ENCODE measurements around the gene SPATA21. TPM values are rescaled to one million over a fixed set of nuclear protein-coding genes. Genes with fewer than 3 reads are reported as not detected.
A peak's percentile ranks its signal among the peaks of the same experiment; 100 is the strongest.
"Not testable (repeated sequence)": the region's sequence is repeated elsewhere in the genome, so short reads cannot be mapped to it uniquely, and the experiment has no call there.

The SPATA21 gene, protein sequence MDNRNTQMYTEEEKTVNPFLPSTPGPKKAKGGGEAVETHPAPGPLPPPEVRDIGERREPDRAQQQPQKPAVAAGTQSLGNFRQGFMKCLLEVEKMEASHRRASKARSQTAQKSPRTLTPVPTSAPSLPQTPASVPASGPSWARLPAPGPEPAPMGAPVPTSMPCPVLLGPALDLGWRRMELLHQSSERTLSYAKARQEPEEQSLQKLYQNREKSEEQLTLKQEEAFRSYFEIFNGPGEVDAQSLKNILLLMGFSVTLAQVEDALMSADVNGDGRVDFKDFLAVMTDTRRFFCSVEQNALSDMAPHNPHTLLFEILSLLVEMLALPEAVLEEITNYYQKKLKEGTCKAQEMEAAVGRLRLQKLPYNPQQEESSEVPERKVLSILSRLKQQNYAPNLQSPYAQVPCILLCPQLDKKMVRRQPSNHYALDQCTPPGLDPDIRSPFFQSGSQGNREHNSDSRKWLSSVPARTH
- polyA plus RNA-seq (2013, experiment 1 of 2; ENCODE audit: insufficient read length) = not detected
- polyA plus RNA-seq (2013, experiment 2 of 2; ENCODE audit: insufficient read length) = not detected

DNA sequence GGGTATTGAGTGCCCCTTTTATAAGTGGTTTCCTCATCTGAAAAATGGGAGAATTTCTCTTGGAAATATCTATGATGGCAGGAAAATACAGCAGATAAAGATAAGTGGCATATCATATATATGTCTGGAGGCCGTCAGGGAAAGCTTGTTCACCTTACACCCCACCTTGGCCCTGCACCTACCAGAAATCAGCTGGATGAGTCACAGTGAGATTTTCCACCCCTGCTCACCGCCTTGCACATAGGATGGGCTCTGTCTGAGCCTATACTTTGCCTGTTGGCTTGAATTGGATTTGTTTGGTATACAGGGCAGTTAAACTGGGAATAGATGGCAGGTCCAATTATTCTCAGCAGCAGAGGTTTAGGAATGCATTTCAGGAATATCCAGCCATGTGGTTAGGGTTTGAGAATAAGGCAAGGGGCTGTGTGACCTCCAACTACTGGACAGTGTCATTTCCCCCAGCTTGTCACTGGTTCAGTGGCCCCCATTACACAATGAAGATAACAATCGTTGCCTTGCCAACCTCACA, at the start of gene SPATA21:
Gene SPATA21, minus strand, starts transcription at position 479 of the 529 bp plus-strand sequence. CDS start 6,053 bp downstream, outside the sequence.
- DNase-seq = no peak

GRCh38 chr1:16487011-16487410, 49.8 kb upstream of the SPATA21 start:
- DNase-seq = not testable (repeated sequence)

DNA sequence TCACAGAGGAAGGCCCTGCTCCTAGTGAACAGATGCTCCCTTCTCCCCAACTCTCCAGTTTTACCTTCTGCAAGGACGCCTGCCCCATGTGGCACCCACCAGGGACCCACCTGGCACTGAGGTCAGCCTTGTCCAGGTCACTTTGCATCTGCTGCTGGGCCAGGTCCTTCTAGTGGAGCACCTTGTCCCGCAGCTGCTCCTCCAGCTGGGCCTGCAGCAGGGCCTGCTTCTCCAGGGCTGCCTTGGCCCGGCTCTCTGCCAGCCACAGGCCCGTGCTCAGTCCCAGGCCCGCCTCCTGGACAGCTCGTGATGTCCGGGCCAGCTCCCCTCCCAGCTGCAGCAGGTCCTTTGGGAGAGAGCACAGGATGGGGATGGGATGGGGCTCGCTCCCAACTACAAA, 49.1 kb upstream of the SPATA21 start:
- DNase-seq = not testable (repeated sequence)

DNA sequence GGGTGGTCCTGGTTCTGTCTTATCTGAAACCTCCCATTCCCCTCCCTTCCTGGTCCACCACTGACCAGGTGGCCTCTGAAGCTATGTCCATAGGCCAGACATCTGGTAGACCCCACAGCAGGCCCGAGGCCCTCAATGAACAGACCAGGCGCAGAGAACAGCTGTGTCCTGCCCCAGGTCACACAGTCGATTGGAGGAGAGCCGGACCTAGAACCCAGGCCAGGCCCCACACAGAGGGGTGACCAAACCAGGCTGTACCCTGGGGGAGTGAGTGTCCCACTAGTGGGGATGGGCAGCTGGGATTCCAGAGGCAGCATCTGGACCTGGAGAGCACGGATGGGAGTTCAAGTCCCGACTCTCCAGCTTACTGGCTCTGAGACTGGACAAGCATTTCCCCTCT, 47.7 kb upstream of the SPATA21 start:
- DNase-seq = no peak

GRCh38 chr1:16484501-16484835, 47.2 kb upstream of the SPATA21 start:
- no peak for DNase-seq

DNA sequence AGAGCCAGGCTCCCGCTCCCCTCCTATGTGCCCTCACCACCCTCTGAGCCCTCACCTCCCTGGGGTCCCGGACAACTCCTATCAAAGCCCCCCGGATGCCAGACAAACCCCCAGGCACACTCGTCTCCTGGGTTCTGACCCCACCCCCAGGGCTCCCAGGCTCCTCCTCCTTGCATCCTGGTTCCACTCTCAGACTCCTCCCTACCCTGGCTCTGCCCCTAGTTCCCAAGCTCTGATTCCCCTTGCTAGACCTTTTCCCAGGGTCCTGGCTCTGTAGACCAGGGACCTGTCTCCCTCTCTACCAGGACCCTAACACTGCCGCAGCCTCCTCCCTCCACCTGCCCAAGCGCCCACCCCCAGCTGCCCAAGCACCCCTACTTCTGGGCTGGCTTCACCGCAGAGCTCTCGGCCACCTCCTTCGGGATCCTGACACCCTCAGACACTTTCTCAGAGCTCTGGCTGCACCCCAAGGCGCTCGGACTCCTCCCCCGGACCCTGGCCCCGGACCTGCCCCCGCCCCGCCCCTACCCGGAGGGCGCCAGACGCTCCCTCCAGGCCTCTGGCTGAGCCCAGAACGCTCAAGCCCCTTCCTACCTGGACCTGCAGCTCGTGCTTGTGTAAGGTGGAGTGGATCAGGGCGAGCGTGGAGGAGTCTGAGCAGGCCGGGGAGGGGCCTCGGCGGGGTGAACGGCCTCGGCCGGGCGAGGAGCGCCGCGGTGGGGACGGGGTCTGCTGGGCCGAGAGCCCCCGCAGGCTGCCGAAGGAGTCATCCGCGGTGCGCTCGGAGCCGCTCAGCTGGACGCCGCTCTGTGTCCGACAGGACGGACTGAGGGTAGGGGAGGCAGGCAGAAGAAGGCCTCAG, 46.6 kb upstream of the SPATA21 start:
- not testable (repeated sequence) for DNase-seq

DNA sequence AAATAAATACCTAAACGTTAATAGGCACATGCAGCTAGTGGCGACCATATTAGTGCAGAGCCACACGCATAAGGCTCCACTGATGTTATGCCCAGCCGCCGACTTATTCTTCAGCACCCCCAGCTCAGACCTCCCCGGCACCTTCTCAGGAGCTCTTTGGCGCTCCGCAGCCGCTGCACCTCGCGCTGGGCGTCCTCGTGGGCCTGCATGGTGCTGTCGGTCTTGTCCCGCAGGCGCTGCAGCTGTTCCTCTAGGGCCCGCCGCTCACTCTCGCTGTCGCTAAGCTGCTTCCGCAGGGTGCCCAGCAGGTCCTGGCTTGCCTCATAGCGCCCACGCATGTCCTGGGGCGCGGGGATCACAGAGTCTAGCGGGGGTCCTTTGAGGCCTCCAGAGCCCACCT, 45.9 kb upstream of the SPATA21 start:
- not testable (repeated sequence) for DNase-seq

GRCh38 chr1:16478091-16478490, 40.9 kb upstream of the SPATA21 start:
- no peak for DNase-seq

DNA sequence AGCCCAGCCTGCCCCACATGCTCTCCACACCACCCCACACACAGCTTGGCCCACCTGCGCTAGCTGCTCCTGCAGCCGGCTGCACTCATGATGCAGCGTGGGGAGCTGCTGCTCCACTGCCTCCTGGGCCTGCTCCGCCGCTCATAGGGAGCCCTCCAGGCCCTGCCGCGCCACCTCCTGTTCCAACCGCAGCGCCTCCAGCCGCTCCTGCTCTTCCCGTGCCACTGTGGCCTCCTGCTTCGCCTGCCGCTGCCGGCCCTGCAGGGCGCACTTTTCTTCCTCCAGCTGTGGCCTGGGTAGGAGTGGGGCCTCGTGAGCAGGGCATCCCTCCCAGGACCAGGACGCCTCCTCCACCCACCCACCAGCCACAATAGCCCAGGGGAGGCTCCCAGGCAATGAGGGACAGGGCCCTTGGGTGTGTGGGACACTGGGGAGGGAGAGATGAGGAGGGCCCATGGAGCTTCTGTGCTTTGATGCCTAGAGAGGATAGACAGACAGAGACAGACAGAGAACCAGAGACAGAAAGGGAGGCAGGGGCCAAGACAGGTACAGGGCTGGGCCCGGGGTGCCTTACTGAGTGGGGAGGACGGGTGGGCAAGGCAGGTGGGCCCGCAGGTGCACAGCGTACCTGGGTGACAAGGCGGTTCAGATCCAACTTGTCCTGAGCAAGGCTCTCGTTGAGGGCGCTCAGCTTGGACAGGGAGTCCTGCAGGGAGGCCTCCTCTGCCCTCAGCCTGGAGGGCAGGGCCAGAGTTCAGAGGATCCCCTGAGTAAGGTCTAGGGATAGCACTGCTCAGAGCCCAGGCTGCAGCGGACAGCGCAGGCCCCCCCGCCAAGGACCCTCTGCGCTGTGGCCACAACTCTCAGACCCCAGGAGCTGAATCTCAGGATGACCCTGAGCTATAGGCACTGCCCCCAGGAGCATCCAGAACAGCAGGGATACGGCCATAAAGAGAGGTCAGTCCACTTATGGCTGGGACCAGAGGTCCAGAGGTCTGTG, 38.8 kb upstream of the SPATA21 start:
- DNase-seq = not testable (repeated sequence)

- not testable (repeated sequence) for DNase-seq
Measured at GRCh38 chr1:16474891-16475290, 37.7 kb upstream of the SPATA21 start.

DNA sequence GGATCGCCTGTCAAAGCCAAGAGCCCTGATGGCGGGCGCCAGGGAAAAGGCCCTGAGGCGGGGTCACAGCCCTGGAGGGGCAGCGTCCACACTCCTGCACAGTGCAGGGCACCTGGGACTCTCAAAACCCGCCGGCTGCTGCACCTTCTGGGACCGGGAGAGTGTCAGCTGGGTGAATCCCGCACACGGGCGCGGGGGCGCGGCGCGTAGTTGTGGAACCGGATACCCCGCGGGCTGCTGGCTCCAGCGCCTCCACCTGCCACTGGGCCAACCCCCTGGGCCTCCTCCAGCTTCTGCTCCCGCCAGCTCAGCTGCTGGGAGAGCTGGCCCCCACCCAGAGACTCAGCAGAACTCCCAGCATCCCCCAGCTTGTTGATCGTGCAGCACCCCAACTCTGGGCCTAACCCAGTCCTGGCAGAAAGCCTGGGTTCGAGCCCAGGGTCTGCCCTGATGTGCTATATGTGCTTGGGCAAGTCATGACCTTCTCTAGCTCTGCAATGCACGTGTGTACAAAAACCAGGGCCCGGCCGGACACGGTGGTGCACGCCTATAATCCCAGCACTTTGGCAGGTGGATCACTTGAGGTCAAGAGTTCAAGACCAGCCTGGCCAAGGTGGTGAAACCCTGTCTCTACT, 37.1 kb upstream of the SPATA21 start:
- DNase-seq = no peak

DNA sequence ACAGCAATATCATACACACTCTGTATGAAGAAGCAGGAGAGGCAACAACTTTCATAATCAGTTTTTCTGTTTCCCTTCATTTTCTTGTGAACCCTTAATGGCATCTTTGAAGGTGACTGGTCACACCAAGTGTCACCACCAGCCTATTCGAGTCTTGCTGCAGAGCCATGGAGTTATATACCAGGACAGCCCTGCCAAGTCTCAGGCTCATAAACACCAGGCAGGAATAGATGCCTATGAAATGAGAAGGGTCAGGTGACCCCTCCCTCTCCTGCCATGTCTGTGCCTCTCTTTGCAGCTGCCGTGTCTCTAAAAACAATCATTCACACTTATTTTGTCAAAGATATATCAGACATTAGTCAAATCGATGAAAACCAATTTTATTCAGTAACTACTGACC, 31.3 kb upstream of the SPATA21 start:
- no peak for DNase-seq

DNA sequence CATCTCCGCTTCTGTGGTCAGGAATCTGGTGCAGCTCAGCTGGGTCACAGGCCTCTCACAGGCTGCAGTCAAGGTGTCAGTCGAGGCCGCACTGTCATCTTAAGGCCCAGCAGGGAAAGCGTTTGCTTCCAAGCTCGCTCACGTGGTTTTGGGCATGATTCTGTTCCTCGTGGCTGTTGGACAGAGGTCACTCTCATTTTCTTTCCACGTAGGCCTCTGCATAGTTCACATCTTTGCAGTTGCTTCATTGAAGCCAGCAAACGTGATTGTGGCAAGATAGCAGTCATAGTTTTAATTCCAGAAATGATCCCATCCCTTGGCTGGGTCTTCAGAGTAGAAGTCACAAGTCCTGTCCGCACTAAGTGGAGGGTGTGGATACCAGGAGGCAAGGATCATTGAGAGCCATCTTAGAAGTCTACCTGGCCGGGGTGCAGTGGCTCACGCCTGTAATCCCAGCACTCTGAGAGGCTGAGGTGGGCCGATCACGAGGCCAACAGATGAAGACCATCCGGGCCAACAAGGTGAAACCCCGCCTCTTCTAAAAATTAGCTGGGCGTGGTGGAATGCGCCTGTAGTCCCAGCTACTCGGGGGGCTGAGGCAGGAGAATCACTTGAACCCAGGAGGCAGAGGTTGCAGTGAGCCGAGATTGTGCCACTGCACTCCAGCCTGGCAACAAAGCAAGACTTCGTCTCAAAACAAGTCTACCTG, 27.8 kb upstream of the SPATA21 start:
- peak; percentile 5 for DNase-seq

DNA sequence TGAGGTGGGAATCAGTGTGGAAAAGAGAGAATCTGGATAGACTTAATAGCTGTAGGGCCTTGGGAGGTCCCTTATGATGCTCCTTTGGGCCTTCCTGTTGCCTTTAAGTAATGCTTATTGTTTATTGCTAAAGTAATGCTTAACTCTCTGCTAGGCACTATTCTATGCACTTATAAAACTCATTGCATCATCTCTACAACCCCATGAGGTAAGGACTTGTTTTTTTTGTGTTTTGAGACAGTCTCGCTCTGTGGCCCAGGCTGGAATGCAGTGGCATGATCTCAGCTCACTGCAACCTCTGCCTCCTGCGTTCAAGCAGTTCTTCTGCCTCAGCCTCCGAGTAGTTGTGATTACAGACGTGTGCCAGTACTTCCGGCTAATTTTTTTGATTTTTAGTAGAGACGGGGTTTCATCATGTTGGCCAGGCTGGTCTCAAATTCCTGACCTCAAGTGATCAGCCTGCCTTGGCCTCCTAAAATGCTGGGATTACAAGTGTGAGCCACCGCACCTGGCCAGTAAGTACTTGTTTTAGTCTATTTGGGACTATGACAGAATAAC, 25.6 kb upstream of the SPATA21 start:
- no peak for DNase-seq

- no peak for DNase-seq
Measured at GRCh38 chr1:16461681-16462080, 24.5 kb upstream of the SPATA21 start.

- DNase-seq = no peak
Measured at GRCh38 chr1:16459352-16459925, 22.2 kb upstream of the SPATA21 start.

- no peak for DNase-seq
Measured at GRCh38 chr1:16458831-16459230, 21.6 kb upstream of the SPATA21 start.

DNA sequence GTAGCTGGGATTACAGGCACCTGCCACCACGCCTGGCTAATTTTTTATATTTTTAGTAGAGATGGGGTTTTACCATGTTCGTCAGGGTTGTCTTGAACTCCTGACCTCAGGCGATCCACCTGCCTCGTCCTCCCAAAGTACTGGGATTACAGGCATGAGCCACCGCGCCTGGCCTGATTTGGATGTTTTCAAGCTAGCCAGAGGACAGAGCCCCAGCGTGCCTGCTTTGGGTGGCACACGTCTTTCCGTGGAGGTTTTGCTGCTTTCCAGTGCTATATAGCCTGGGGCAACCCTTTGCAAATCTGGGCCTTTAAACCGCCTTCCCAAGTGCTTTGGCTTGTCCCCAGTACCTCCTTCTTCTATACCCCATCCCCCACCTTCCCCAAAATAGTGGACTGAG, 18.9 kb upstream of the SPATA21 start:
- DNase-seq = not testable (repeated sequence)

DNA sequence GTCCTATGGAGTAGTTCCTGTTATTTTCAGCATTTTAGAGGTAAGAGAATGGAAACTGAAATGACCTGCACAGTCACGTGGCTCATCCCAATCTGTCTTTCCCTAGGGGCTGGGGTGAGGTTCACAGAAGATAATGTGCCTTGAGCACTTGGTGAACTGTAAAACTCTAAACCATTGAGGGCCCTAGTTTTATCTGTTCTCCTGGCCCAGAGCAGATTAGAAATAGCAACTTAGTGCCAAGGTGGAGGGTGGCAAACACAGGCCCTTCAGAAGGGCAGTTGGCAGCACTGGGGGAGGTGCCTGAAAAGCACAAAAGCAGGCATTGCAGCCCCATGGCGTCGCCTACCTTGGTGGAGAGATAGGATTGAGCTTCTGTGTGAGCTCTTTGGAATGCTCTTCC, 17.7 kb upstream of the SPATA21 start:
- not testable (repeated sequence) for DNase-seq
